DMS53 (cell line): ENCODE measurements around the gene LRRC49.

Experiments
- DNase-seq: peaks from one replicate; lab custom pipeline; 2025; lab: John Stamatoyannopoulos, UW

Gene LRRC49

GRCh38 chr15:71052356-71052755, 159.7 kb downstream of the LRRC49 start:
- no peak for DNase-seq

- no peak for DNase-seq
These were observed 161.8 kb downstream of the LRRC49 start for GRCh38 chr15:71054286-71054952.

GRCh38 chr15:71055461-71055860, 162.8 kb downstream of the LRRC49 start:
- DNase-seq = peak; percentile 37

- DNase-seq = no peak
These were observed 163.5 kb downstream of the LRRC49 start for GRCh38 chr15:71056111-71056510.

- DNase-seq = no peak
These were observed 164.5 kb downstream of the LRRC49 start for GRCh38 chr15:71057143-71057542.

GRCh38 chr15:71057581-71057980, 165.0 kb downstream of the LRRC49 start:
- DNase-seq = no peak

- no peak for DNase-seq
These were observed 168.4 kb downstream of the LRRC49 start for GRCh38 chr15:71060983-71061382.

GRCh38 chr15:71066983-71067382, 174.4 kb downstream of the LRRC49 start:
- DNase-seq = no peak

GRCh38 chr15:71069693-71070092, 177.1 kb downstream of the LRRC49 start:
- DNase-seq = no peak

- DNase-seq = no peak
These were observed 178.9 kb downstream of the LRRC49 start for GRCh38 chr15:71071529-71071928.

- DNase-seq = no peak
These were observed 179.8 kb downstream of the LRRC49 start for GRCh38 chr15:71072423-71072822.

- DNase-seq = no peak
These were observed 186.0 kb downstream of the LRRC49 start for GRCh38 chr15:71078506-71079207.

GRCh38 chr15:71079208-71080044, 186.8 kb downstream of the LRRC49 start:
- no peak for DNase-seq

GRCh38 chr15:71080166-71080565, 187.5 kb downstream of the LRRC49 start:
- no peak for DNase-seq

GRCh38 chr15:71080705-71081104, 188.1 kb downstream of the LRRC49 start:
- no peak for DNase-seq

- DNase-seq = no peak
These were observed 190.2 kb downstream of the LRRC49 start for GRCh38 chr15:71082803-71083202.

GRCh38 chr15:71083349-71083748, 190.7 kb downstream of the LRRC49 start:
- no peak for DNase-seq

- DNase-seq = no peak
These were observed 191.6 kb downstream of the LRRC49 start for GRCh38 chr15:71084264-71084663.

GRCh38 chr15:71085809-71086208, 193.2 kb downstream of the LRRC49 start:
- DNase-seq = no peak

GRCh38 chr15:71088155-71088554, 195.5 kb downstream of the LRRC49 start:
- no peak for DNase-seq

GRCh38 chr15:71088683-71089082, 196.1 kb downstream of the LRRC49 start:
- DNase-seq = no peak

GRCh38 chr15:71089801-71090200, 197.2 kb downstream of the LRRC49 start:
- DNase-seq = no peak

GRCh38 chr15:71091601-71092000, 199.0 kb downstream of the LRRC49 start:
- no peak for DNase-seq
